Putamen (tissue), 1 donor: ENCODE data around the gene ASMT.
"Not testable (repeated sequence)": the region's sequence is repeated elsewhere in the genome, so short reads cannot be mapped to it uniquely, and the experiment has no call there.

ENCODE experiments used
- DNase-seq: peaks from one replicate; pipeline ENCODE4 v3.0.0-alpha.2; 2016; ENCODE audit warnings: low spot score

ASMT gene

GRCh38 chrX:1649621-1650020, 34.8 kb downstream of the ASMT start:
- no peak for DNase-seq

DNA sequence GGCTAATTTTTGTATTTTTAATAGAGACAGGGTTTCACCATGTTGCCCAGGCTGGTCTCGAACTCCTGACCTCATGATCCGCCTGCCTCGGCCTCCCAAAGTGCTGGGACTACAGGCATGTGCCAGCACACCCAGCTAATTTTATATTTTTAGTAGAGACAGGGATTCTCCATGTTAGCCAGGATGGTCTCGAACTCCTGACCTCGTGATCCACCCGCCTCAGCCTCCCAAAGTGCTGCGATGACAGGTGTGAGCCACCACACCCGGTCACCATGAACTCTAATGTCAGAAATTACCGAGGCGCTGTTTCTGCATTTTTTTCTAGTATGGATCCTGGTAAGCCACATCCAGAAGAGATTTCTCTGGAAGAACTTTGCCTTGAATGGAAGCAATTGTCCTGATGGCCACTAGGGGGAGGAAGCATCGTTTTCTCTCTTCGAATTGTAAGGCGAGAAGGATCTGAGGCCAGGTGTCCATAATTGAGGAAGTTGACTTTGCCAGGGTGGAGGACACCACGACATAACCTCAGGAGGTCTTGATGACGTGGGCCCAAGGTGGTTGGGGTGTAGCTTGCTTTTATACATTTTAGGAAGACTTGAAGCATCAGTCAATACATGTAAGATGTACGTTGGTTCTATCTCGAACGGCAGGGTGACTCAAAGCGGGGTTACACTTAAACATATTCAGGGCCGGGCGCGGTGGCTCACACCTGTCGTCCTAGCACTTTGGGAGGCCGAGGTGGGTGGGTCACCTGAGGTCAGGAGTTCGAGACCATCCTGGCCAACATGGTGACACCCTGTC, 37.4 kb downstream of the ASMT start:
- DNase-seq: not testable (repeated sequence)

DNA sequence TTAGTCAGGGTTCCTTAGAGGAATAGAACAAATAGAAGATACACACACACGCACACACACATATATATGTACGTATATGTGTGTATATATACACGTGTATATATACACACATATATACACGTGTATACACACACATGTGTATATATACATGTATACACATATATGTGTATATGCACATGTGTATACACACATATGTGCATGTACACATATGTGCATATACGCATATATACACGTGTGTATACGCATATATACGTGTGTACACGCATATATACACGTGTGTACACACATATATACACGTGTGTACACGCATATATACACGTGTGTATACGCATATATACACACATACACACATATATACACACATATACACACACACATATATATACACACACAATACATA, 41.5 kb downstream of the ASMT start:
- DNase-seq: no peak

GRCh38 chrX:1657367-1658070, 42.7 kb downstream of the ASMT start:
- no peak for DNase-seq

DNA sequence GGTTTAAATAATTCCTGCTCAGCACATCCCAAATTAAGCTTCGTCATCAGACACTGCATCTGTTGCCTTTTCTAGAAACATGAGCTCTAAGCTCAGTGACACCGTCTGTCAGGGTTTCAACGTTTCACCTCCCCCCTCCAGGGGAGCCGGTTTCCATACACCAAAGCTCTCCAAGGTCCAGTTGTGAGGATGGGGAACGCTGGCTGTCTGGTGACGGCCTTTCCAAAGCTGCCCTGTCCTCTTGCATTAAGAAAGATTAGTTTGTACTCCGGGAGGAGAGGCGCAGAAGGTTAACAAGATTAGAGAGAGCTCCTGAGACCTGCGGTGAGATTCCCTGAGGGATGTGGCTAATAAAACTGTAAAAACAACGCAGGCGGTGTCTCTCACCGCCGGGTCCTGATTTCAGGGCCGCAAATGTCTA, 43.2 kb downstream of the ASMT start:
- no peak for DNase-seq

GRCh38 chrX:1659664-1660461, 45.0 kb downstream of the ASMT start:
- no peak for DNase-seq

GRCh38 chrX:1661048-1661921, 46.4 kb downstream of the ASMT start:
- DNase-seq: peak; percentile 57

- no peak for DNase-seq
Measured at GRCh38 chrX:1661922-1662221, 47.0 kb downstream of the ASMT start.

GRCh38 chrX:1667566-1667965, 52.7 kb downstream of the ASMT start:
- DNase-seq: no peak

DNA sequence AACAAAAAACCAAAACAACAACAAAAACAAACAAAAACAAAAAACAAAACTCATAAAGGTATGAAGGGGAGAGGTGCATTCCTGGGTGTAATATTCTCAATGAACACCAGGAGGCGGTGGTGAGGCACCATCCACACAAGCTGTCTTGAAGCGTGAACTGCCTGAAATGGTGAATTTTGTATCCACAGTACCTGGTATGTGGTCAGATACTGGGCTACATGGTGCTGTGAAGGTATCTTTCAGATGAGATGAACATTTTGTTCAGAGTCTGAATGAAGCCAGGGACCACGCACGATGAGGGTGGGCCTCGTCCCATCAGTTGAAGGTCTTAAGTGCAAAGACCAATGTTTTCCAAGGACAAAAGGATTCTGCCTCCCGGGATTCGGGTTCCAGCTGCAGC, 58.5 kb downstream of the ASMT start:
- DNase-seq: no peak

DNA sequence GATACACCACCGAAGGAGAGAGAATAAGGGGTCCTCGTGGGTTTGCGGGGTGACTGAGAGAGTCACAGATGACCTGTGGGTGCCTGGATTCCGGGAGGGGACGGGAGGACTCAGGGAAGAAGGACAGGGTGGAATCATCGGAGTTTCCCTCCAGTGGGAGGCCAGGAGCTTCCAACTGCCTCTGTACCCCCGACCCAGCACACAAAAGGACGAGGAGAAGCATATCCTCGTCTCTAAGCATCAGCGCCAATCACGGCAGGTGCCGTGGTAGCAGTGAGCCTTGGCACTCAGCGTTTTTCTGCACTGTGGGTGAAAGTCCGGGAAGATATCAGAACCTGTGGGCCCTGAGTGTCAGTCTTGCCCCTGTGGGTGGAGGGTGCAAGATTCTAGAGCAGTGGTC, 62.0 kb downstream of the ASMT start:
- DNase-seq: no peak

- DNase-seq: no peak
Measured at GRCh38 chrX:1679238-1679637, 64.4 kb downstream of the ASMT start.

DNA sequence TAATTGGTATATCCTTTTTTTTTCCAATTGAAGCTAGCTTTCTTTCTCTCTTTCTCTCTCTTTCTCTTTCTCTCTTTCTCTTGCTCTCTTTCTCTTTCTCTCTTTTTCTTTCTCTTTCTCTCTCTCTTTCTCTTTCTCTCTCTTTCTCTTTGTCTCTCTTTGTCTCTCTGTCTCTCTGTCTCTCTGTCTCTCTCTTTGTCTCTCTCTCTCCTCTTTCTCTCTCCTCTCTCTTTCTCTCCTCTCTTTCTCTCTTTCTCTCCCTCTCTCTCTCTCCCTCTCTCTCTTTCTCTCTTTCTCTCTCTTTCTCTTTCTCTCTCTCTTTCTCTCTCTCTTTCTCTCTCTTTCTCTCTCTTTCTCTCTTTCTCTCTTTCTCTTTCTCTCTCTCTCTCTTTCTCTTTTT, 66.6 kb downstream of the ASMT start:
- DNase-seq: no peak

DNA sequence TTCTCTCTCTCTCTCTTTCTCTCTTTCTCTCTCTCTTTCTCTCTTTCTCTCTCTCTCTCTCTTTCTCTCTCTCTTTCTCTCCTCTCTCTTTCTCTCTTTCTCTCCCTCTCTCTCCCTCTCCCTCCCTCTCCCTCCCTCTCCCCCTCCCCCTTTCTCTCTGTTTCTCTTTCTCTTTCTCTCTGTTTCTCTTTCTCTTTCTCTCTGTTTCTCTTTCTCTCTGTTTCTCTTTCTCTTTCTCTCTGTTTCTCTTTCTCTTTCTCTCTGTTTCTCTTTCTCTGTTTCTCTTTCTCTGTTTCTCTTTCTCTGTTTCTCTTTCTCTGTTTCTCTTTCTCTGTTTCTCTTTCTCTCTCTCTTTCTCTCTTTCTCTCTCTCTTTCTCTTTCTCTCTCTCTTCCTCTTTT, 67.0 kb downstream of the ASMT start:
- DNase-seq: not testable (repeated sequence)

GRCh38 chrX:1682501-1682900, 67.6 kb downstream of the ASMT start:
- DNase-seq: not testable (repeated sequence)

DNA sequence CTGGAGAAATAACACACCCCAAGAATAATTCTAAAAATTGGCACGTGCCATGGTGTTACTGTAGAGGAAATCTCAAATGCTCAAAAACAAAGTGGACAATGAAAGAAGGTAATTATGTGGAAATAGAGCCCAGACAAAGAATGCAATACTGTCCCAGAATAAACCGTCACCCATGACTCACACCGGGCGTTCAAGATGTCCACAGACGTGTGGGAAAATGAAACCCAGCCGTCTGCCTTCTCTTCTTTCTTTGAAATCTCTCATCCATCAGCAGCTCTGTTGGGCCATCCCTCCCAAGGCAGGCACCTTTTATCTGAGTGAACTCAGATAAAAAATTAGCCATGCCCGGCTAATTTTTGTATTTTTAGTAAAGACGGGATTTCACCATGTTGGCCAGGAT, 70.0 kb downstream of the ASMT start:
- DNase-seq: not testable (repeated sequence)

DNA sequence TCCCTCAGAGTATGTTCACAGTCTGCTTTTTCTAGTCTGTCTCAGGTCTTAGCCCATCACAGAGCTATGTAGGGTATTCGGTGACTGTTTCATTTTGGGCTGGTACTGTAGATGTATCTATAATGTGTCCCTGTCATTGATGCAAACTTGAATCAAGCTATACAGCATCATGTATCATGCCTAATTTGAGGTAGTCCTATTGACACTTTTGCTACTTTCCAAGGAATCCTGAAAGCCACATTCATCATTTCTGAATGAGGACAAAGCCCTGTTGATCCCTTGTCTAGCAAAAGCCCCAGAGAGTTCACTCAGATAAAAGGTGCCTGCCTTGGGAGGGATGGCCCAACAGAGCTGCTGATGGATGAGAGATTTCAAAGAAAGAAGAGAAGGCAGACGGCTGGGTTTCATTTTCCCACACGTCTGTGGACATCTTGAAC, 70.6 kb downstream of the ASMT start:
- DNase-seq: not testable (repeated sequence)

GRCh38 chrX:1686642-1687041, 71.8 kb downstream of the ASMT start:
- no peak for DNase-seq
